Neuronal stem cell (in vitro differentiated cells): ENCODE measurements around the gene SORCS2.

ENCODE experiments used
- DNase-seq: peaks from one replicate; pipeline ENCODE4 v3.0.0-alpha.2; 2013; ENCODE audit warnings: low spot score
- H2AFZ ChIP-seq: one replicate; pipeline ENCODE4 v1.6.1; 2013; ENCODE audit warnings: mild to moderate bottlenecking, low read length, inconsistent platforms
- H2AK5ac ChIP-seq: 2 replicates; pipeline ENCODE4 v1.6.1; 2013; ENCODE audit warnings: low read depth, mild to moderate bottlenecking, inconsistent platforms, low read length, moderate library complexity, mixed read lengths
- H2BK120ac ChIP-seq: 2 replicates; pipeline ENCODE4 v1.6.1; 2013; ENCODE audit warnings: low read depth, mild to moderate bottlenecking, inconsistent platforms, low read length, moderate library complexity, mixed read lengths
- H2BK12ac ChIP-seq: one replicate; pipeline ENCODE4 v1.6.1; 2013; ENCODE audit warnings: low read length, inconsistent platforms
- H2BK15ac ChIP-seq: 2 replicates; pipeline ENCODE4 v1.6.1; 2013; ENCODE audit warnings: mild to moderate bottlenecking, low read length, inconsistent platforms, mixed read lengths
- H2BK5ac ChIP-seq: one replicate; pipeline ENCODE4 v1.6.1; 2013; ENCODE audit warnings: inconsistent platforms, mild to moderate bottlenecking, low read length, moderate library complexity
- H3K14ac ChIP-seq: one replicate; pipeline ENCODE4 v1.6.1; 2013; ENCODE audit warnings: low read length, inconsistent platforms
- H3K18ac ChIP-seq: 2 replicates; pipeline ENCODE4 v1.6.1; 2013; ENCODE audit warnings: low read length, inconsistent platforms
- H3K23ac ChIP-seq: 2 replicates; pipeline ENCODE4 v1.6.1; 2013; ENCODE audit warnings: low read depth, mild to moderate bottlenecking, mixed read lengths, low read length, inconsistent platforms; ENCODE audit not compliant: poor library complexity
- H3K27ac ChIP-seq: replicated peaks from 3 replicates; pipeline ENCODE4 v1.5.1; 2013; ENCODE audit warnings: low read length, inconsistent platforms
- H3K27me3 ChIP-seq, 3 experiments: 2 replicates each; pipeline ENCODE4 v1.6.1; 2013; ENCODE audit warnings: low read length in 3 of 3, mild to moderate bottlenecking in 2 of 3, inconsistent platforms in 1 of 3, low read depth in 1 of 3, mixed read lengths in 1 of 3, moderate library complexity in 1 of 3; ENCODE audit not compliant: control insufficient read depth in 3 of 3, insufficient read depth in 3 of 3
- H3K36me3 ChIP-seq, 2 donors: replicated peaks in 1 of 2; 2 replicates each; pipeline ENCODE4 v1.6.1; 2013; ENCODE audit warnings: low read length in 2 of 2; ENCODE audit not compliant: control insufficient read depth in 2 of 2, insufficient read depth in 2 of 2
- H3K4ac ChIP-seq: 2 replicates; pipeline ENCODE4 v1.6.1; 2013; ENCODE audit warnings: inconsistent platforms, mild to moderate bottlenecking, low read length, moderate library complexity
- H3K4me1 ChIP-seq, 2 donors: 1 replicate in 1 of 2; 2 replicates in 1 of 2; pipeline ENCODE4 v1.6.1; 2013; ENCODE audit warnings: low read length in 2 of 2, low read depth in 1 of 2; ENCODE audit not compliant: control insufficient read depth in 2 of 2, insufficient read depth in 1 of 2
- H3K4me2 ChIP-seq: one replicate; pipeline ENCODE4 v1.6.1; 2013; ENCODE audit warnings: mild to moderate bottlenecking, low read length, inconsistent platforms; ENCODE audit not compliant: insufficient read depth, poor library complexity, severe bottlenecking
- H3K4me3 ChIP-seq, 2 donors: 2 replicates each; pipeline ENCODE4 v1.5.1; 2013; ENCODE audit warnings: low read length in 2 of 2, mild to moderate bottlenecking in 2 of 2, inconsistent platforms in 1 of 2, moderate library complexity in 1 of 2
- H3K79me1 ChIP-seq: one replicate; pipeline ENCODE4 v1.6.1; 2013; ENCODE audit warnings: low read depth, mild to moderate bottlenecking, inconsistent platforms, low read length, moderate library complexity
- H3K9ac ChIP-seq: one replicate; pipeline ENCODE4 v1.6.1; 2013; ENCODE audit warnings: mild to moderate bottlenecking, low read depth, low read length, inconsistent platforms; ENCODE audit not compliant: poor library complexity
- H3K9me3 ChIP-seq, 2 donors: replicated peaks in 1 of 2; 2 replicates each; pipeline versions ENCODE3 to v1.6.1; 2013; ENCODE audit warnings: low read length in 2 of 2, mild to moderate bottlenecking in 2 of 2, inconsistent platforms in 1 of 2, low read depth in 1 of 2, mixed read lengths in 1 of 2, moderate library complexity in 1 of 2; ENCODE audit not compliant: control insufficient read depth in 2 of 2, insufficient read depth in 1 of 2
- H4K8ac ChIP-seq: one replicate; pipeline ENCODE4 v1.6.1; 2013; ENCODE audit warnings: low read depth, mild to moderate bottlenecking, inconsistent platforms, low read length, moderate library complexity
- H4K91ac ChIP-seq: one replicate; pipeline ENCODE4 v1.6.1; 2013; ENCODE audit warnings: low read length, low read depth, mild to moderate bottlenecking, inconsistent platforms; ENCODE audit not compliant: poor library complexity
- WGBS, 2 donors: extraction: QIAGEN DNeasy Blood & Tissue Kit; methylation state at CpG; one replicate each; pipeline ENCODE4 v1.1.7; 2013; ENCODE audit warnings: missing lambda C conversion rate in 2 of 2, mixed read lengths in 1 of 2; ENCODE audit not compliant: insufficient read length in 2 of 2, insufficient replicate concordance in 1 of 2; ENCODE audit errors: extremely low coverage in 2 of 2; 5-methylcytosine and 5-hydroxymethylcytosine counted together

The SORCS2 gene

DNA sequence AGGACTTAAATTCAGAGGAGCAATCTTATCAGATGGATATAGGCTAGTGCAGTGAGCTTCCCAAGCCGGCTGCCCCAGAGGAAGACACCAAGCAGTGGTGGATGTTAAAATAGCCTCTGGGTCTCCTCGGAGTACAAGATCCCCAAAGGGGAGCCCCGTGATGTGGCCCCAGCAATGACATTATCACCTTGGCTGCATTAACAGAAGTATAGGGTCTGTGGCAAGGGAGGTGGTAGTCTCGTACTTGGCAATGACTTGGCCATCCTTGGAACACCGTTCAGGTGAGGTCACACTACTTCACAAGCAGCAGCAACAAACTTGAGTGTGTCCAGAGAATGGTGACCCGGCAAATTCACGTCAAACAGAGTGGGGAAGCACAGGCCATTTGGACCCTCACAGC, 174.6 kb downstream of the SORCS2 start:
- H3K4me3 ChIP-seq = no peak overlapping the region
- H3K4me2 ChIP-seq = no peak overlapping the region
- no peak overlapping the region for H4K8ac ChIP-seq
- no peak overlapping the region for H2AFZ ChIP-seq
- H3K27me3 ChIP-seq = no peaks in the 10 kb centered on the region
- no CpG with 5 or more reads among the region's 7 CpGs for WGBS, 2 donors
- H4K91ac ChIP-seq = no peak overlapping the region
- no peak overlapping the region for H3K18ac ChIP-seq
- no peak overlapping the region for H2AK5ac ChIP-seq
- peaks cover 1% of the 10 kb centered on the region for H3K79me1 ChIP-seq
- H2BK15ac ChIP-seq = no peak overlapping the region
- no peaks in the 10 kb centered on the region for H3K36me3 ChIP-seq
- no peak overlapping the region for H3K27ac ChIP-seq
- no peak overlapping the region for H3K14ac ChIP-seq
- H3K23ac ChIP-seq = no peak overlapping the region
- peaks cover 0 to 8% of the 10 kb centered on the region in 2 donors for H3K4me1 ChIP-seq
- H3K9ac ChIP-seq = no peak overlapping the region
- H2BK120ac ChIP-seq = no peak overlapping the region
- no peak overlapping the region for H2BK12ac ChIP-seq
- no peak overlapping the region for H2BK5ac ChIP-seq
- no peak overlapping the region for H3K4ac ChIP-seq
- DNase-seq = no peak
- peaks cover 0 to 7% of the 10 kb centered on the region in 2 donors for H3K9me3 ChIP-seq

DNA sequence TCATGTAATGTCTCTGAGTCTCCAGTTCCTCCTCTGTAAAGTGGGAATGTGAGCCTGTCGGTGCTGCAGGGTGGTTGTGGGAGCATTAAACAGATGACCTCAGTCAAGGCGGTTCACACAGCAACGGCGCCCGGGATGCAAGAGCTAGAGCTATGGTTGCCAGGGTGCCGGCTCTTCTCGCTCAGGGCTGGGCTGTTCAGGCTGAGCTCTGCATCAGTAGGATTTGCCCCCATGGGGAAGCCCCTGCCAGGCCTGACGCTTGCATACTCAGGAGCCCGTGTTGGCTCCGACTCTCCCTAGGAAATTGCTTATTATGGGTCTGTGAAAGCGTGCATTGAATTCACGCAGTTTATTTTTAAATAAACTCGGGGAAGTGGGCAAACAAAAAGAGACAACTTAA, 175.1 kb downstream of the SORCS2 start:
- H2BK15ac ChIP-seq = no peak overlapping the region
- H2BK5ac ChIP-seq = no peak overlapping the region
- no peaks in the 10 kb centered on the region for H3K27me3 ChIP-seq
- H3K4ac ChIP-seq = no peak overlapping the region
- H4K8ac ChIP-seq = no peak overlapping the region
- H3K4me3 ChIP-seq = no peak overlapping the region
- peak overlapping the region; percentile 62 for H3K18ac ChIP-seq
- no peak overlapping the region for H3K9ac ChIP-seq
- no CpG with 5 or more reads among the region's 13 CpGs for whole genome bisulfite sequencing, 2 donors
- H2AFZ ChIP-seq = no peak overlapping the region
- no peak overlapping the region for H2BK120ac ChIP-seq
- H2AK5ac ChIP-seq = no peak overlapping the region
- H2BK12ac ChIP-seq = no peak overlapping the region
- no peaks in the 10 kb centered on the region for H3K36me3 ChIP-seq
- peaks cover 0 to 7% of the 10 kb centered on the region in 2 donors for H3K9me3 ChIP-seq
- H3K27ac ChIP-seq = no peak overlapping the region
- no peak overlapping the region for H4K91ac ChIP-seq
- no peak overlapping the region for H3K4me2 ChIP-seq
- peaks cover 1% of the 10 kb centered on the region for H3K79me1 ChIP-seq
- no peak for DNase-seq
- no peak overlapping the region for H3K23ac ChIP-seq
- H3K14ac ChIP-seq = no peak overlapping the region
- peaks cover 0 to 8% of the 10 kb centered on the region in 2 donors for H3K4me1 ChIP-seq

- H2BK120ac ChIP-seq = no peak overlapping the region
- H3K18ac ChIP-seq = peak overlapping the region; percentile 25
- peaks cover 1% of the 10 kb centered on the region for H3K79me1 ChIP-seq
- H3K4me1 ChIP-seq = peaks cover 0 to 9% of the 10 kb centered on the region in 2 donors
- no peak overlapping the region for H4K8ac ChIP-seq
- no peak overlapping the region for H3K4ac ChIP-seq
- H2AK5ac ChIP-seq = peak overlapping the region; percentile 47
- H3K27me3 ChIP-seq = no peaks in the 10 kb centered on the region
- no peak overlapping the region for H3K4me2 ChIP-seq
- H2BK5ac ChIP-seq = no peak overlapping the region
- DNase-seq = no peak
- no peak overlapping the region for H2BK12ac ChIP-seq
- no peak overlapping the region for H3K4me3 ChIP-seq
- H3K23ac ChIP-seq = no peak overlapping the region
- H3K27ac ChIP-seq = no peak overlapping the region
- H2AFZ ChIP-seq = no peak overlapping the region
- no peak overlapping the region for H3K14ac ChIP-seq
- H3K36me3 ChIP-seq = no peaks in the 10 kb centered on the region
- WGBS, 2 donors = no CpG with 5 or more reads among the region's 8 CpGs
- H4K91ac ChIP-seq = no peak overlapping the region
- no peak overlapping the region for H2BK15ac ChIP-seq
- H3K9me3 ChIP-seq = peaks cover 0 to 5% of the 10 kb centered on the region in 2 donors
- H3K9ac ChIP-seq = no peak overlapping the region
Measured at GRCh38 chr4:7367864-7368277, 175.5 kb downstream of the SORCS2 start.

DNA sequence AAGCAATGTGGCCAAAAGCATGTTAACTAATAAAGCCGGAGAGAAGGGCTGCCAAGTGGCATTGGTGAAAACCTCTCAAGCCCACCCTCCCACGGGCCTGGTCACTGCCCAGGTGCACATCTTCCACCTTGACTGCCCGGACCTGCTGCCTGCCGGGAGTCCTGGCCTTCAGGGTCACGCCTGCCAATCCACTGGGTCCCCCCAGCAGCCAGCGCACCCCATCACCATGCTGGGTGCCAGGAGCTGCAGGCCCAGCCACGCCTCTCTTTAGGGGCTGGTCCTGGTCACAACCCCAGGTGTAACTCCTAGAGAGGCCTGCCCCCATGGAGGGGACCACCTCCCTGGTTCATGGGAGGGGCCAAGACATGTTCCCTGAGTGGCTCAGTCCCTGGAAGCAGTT, 176.0 kb downstream of the SORCS2 start:
- WGBS, 2 donors = no CpG with 5 or more reads among the region's 7 CpGs
- H3K23ac ChIP-seq = peak overlapping the region; percentile 48
- peak overlapping the region; percentile 47 for H2AK5ac ChIP-seq

More for the DNA sequence above, 176.0 kb downstream of the SORCS2 start:
- no peak overlapping the region for H3K4ac ChIP-seq
- no peak overlapping the region for H4K91ac ChIP-seq
- H3K36me3 ChIP-seq = no peaks in the 10 kb centered on the region
- H2BK120ac ChIP-seq = no peak overlapping the region
- no peak overlapping the region for H3K4me3 ChIP-seq
- no peak overlapping the region for H3K27ac ChIP-seq
- no peak overlapping the region for H3K4me2 ChIP-seq
- H2BK12ac ChIP-seq = no peak overlapping the region
- H2BK15ac ChIP-seq = no peak overlapping the region
- H3K79me1 ChIP-seq = peaks cover 1% of the 10 kb centered on the region
- no peak overlapping the region for H2AFZ ChIP-seq
- H3K9ac ChIP-seq = peak overlapping the region; percentile 3
- peak overlapping the region; percentile 25 for H3K18ac ChIP-seq
- peaks cover 0 to 9% of the 10 kb centered on the region in 2 donors for H3K4me1 ChIP-seq
- no peak overlapping the region for H3K14ac ChIP-seq
- no peaks in the 10 kb centered on the region for H3K27me3 ChIP-seq
- no peak overlapping the region for H4K8ac ChIP-seq
- peaks cover 0 to 3% of the 10 kb centered on the region in 2 donors for H3K9me3 ChIP-seq
- no peak for DNase-seq
- H2BK5ac ChIP-seq = no peak overlapping the region
